IMR-90 (cell line): ENCODE measurements around the gene PDGFD.

ENCODE experiments used
- FOS ChIP-seq: fragments of 150-350 bp; IDR thresholded peaks from 2 replicates; pipeline ENCODE4 v1.6.1; 2016; ENCODE audit warnings: low read depth, low read length
- RAD21 ChIP-seq: IDR thresholded peaks from 2 replicates; pipeline ENCODE4 v1.6.1; 2012; ENCODE audit warnings: low read length, improper control_type of control experiment

DNA sequence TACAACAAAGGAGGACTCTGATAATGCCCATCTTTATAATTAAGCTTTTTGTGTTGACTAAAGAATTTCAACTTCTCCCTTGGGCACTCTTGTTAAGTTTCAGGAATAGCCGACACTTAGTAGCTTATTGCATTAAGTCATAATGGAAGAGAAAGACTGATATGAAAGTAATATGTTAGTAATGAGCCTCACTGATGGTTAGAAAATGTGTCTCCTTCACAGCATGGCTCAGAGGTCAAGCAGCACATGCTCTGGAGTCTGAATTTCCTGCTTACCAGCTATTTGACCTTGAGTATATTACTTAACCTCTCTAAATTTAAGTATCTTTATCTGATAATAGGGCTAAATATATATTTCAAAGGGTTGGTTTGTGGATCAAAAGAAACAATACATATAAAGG, 39.0 kb downstream of the PDGFD start:
- TF ChIP-seq FOS, result no peak
- TF ChIP-seq RAD21, result no peak
